ENCODE measurements around the gene UGT1A8. TPM values are rescaled to one million over a fixed set of nuclear protein-coding genes. Genes with fewer than 3 reads are reported as not detected.

The UGT1A8 gene
- total and polyA plus RNA-seq, 2 experiments from 2014 or later: 0.45 TPM; not detected in 1

- TF ChIP-seq CTCF (conservative IDR thresholded peaks at IDR 0.05; ENCODE audit: low read depth in 2 of 2): no peak
- TF ChIP-seq POLR2AphosphoS5 (IDR thresholded peaks at IDR 0.05; ENCODE audit: low read depth): no peak
- TF ChIP-seq NANOG (IDR thresholded peaks at IDR 0.05; ENCODE audit: borderline replicate concordance): no peak
These were observed 158.0 kb downstream of the UGT1A8 start (continued) for GRCh38 chr2:233775414-233775813.

GRCh38 chr2:233778030-233778429 lies 160.6 kb downstream of the UGT1A8 start, which contains the start of gene MROH2A:
Gene MROH2A (plus strand): TSS chr2:233778330. CDS start chr2:233779359, 1,029 bp downstream.
- ATAC-seq: no peak
- H3K27ac Mint-ChIP-seq: peak within 1 kb of the TSS; percentile 68
- H3K4me3 ChIP-seq: no peak within 1 kb of the TSS

More at GRCh38 chr2:233778030-233778429, 160.6 kb downstream of the UGT1A8 start, which contains the start of gene MROH2A:
- Histone ChIP-seq H3F3A (replicated peaks; ENCODE audit: low read depth) (no peaks in the 10 kb centered on the region), H3K27me3 (ENCODE audit: insufficient read depth) (no peaks in the 10 kb centered on the region), H3K9me2 (ENCODE audit: insufficient read depth) (0 out of 2 replicates have a peak, but pooled peaks cover 4% of the 10 kb centered on the region), H3K4me1 (ENCODE audit: insufficient read depth) (no peaks in the 10 kb centered on the region), H3K27ac (ENCODE audit: low read depth) (no peak within 1 kb of the TSS), H4K20me1 (replicated peaks; ENCODE audit: insufficient read depth) (no peaks in the 10 kb centered on the region), H2AFZ (no peak within 1 kb of the TSS), H3K79me2 (replicated peaks; ENCODE audit: insufficient read depth) (no peaks in the 10 kb centered on the region), H3K4me2 (no peak within 1 kb of the TSS), H3K36me3 (ENCODE audit: insufficient read depth) (no peaks in the 10 kb centered on the region)
- Mint-ChIP-seq H3K4me1 (no peaks in the 10 kb centered on the region), H3K9me3 (peaks cover 26% of the 10 kb centered on the region), H3K27me3 (ENCODE audit: insufficient read depth, low read depth, poor library complexity) (no peaks in the 10 kb centered on the region), H3K4me3 (no peak within 1 kb of the TSS), H3K36me3 (ENCODE audit: low read depth) (peaks cover 4% of the 10 kb centered on the region; the same call in 2 of the 3 replicates)
- TF ChIP-seq CTCF (conservative IDR thresholded peaks at IDR 0.05; ENCODE audit: low read depth in 2 of 2) (no peak), EZH2phosphoT487 (IDR thresholded peaks at IDR 0.05; ENCODE audit: unreplicated experiment) (no peak), STAT1 (IDR thresholded peaks at IDR 0.05; ENCODE audit: unreplicated experiment) (no peak), REST (IDR thresholded peaks at IDR 0.05; ENCODE audit: unreplicated experiment) (no peak), ZNF331 (CRISPR knock-in tag; IDR thresholded peaks at IDR 0.05; ENCODE audit: low read depth) (no peak), ZNF114 (CRISPR knock-in tag; IDR thresholded peaks at IDR 0.05) (no peak), POLR2AphosphoS5 (IDR thresholded peaks at IDR 0.05; ENCODE audit: low read depth) (no peak), JUNB (IDR thresholded peaks at IDR 0.05; ENCODE audit: unreplicated experiment) (no peak), NANOG (IDR thresholded peaks at IDR 0.05; ENCODE audit: borderline replicate concordance) (no peak), EZH2 (IDR thresholded peaks at IDR 0.05; ENCODE audit: low read depth, unreplicated experiment) (no peak), CREB1 (CRISPR knock-in tag; IDR thresholded peaks at IDR 0.05; ENCODE audit: low read depth) (no peak)
- DNase-seq (ENCODE audit: low spot score): no peak
